HL-60 (cell line): ENCODE data around the gene ACYP2.

Source experiments
- DNase-seq, 2 experiments: peaks; one replicate each; pipeline ENCODE4 v3.0.0-alpha.2; 2010 to 2020; ENCODE audit warnings: low read depth in 1 of 2, low spot score in 1 of 2
- H3K27ac ChIP-seq: fragments of 250-450 bp; sonication (Bioruptor Pico); replicated peaks from 2 replicates; pipeline ENCODE4 v1.5.1; 2020; ENCODE audit warnings: mild to moderate bottlenecking, moderate library complexity
- H3K27me3 ChIP-seq: fragments of 250-450 bp; sonication (Bioruptor Pico); 2 replicates; pipeline ENCODE4 v1.5.1; 2021; ENCODE audit warnings: mild to moderate bottlenecking, moderate library complexity; ENCODE audit not compliant: insufficient read depth, poor library complexity, severe bottlenecking
- H3K4me3 ChIP-seq: replicated peaks from 2 replicates; pipeline ENCODE4 v1.5.1; 2011; ENCODE audit warnings: mild to moderate bottlenecking, control low read depth, low read length; ENCODE audit not compliant: insufficient read depth
- CTCF ChIP-seq: IDR thresholded peaks from one replicate; pipeline ENCODE4 v1.5.1; 2011; ENCODE audit warnings: low read length, control low read depth, inconsistent platforms; ENCODE audit not compliant: insufficient read depth
- GABPA ChIP-seq: IDR thresholded peaks from 2 replicates; pipeline ENCODE4 v1.6.1; 2012; ENCODE audit warnings: low read depth
- POLR2AphosphoS5 ChIP-seq: IDR thresholded peaks from 2 replicates; pipeline ENCODE4 v1.6.1; 2012; ENCODE audit warnings: low read depth
- REST ChIP-seq: IDR thresholded peaks from 2 replicates; pipeline ENCODE4 v1.6.1; 2012; ENCODE audit warnings: low read depth; ENCODE audit not compliant: insufficient replicate concordance
- SPI1 ChIP-seq: IDR thresholded peaks from 2 replicates; pipeline ENCODE4 v1.6.1; 2012; ENCODE audit warnings: low read depth, mild to moderate bottlenecking, borderline replicate concordance

Gene ACYP2

GRCh38 chr2:54189539-54189938, 74.1 kb downstream of the ACYP2 start:
- TF ChIP-seq REST (no peak), SPI1 (no peak), POLR2AphosphoS5 (no peak), GABPA (no peak), CTCF (no peak)
- Histone ChIP-seq H3K27me3 (no peaks in the 10 kb centered on the region), H3K27ac (no peak overlapping the region), H3K4me3 (no peak overlapping the region)
- no peak for DNase-seq

GRCh38 chr2:54191361-54192135, 76.1 kb downstream of the ACYP2 start:
- TF ChIP-seq REST (no peak), SPI1 (no peak), GABPA (no peak), POLR2AphosphoS5 (no peak), CTCF (no peak)
- no peak overlapping the region for H3K4me3 ChIP-seq
- H3K27ac ChIP-seq, result no peak overlapping the region
- no peak for DNase-seq
- no peaks in the 10 kb centered on the region for H3K27me3 ChIP-seq

- H3K27me3 ChIP-seq, result no peaks in the 10 kb centered on the region
- TF ChIP-seq REST (no peak), SPI1 (no peak), GABPA (no peak), POLR2AphosphoS5 (no peak), CTCF (no peak)
- no peak overlapping the region for H3K27ac ChIP-seq
- no peak for DNase-seq
- no peak overlapping the region for H3K4me3 ChIP-seq
Measured at GRCh38 chr2:54194761-54195750, 79.6 kb downstream of the ACYP2 start.
